Spleen (tissue), 13 donors: ENCODE measurements around the gene NT5C1A. TPM values are rescaled to one million over a fixed set of nuclear protein-coding genes. Genes with fewer than 3 reads are reported as not detected.

ENCODE experiments used
- DNase-seq: peaks from one replicate; pipeline ENCODE4 v3.0.0-alpha.2; 2020
- H3K27ac ChIP-seq, 8 donors: fragments of 200-600 bp; sonication (generic) in 7 of 8; 1 replicate in 4 of 8; 2 replicates in 4 of 8; pipeline versions ENCODE4 v1.5.0 to v1.8.0; 2016 to 2021; ENCODE audit warnings: inconsistent platforms in 4 of 8, mild to moderate bottlenecking in 4 of 8, moderate library complexity in 1 of 8
- H3K27me3 ChIP-seq, 7 donors: fragments of 200-600 bp; sonication (generic) in 6 of 7; replicated peaks in 1 of 7; 1 replicate in 4 of 7; 2 replicates in 3 of 7; pipeline versions ENCODE4 v1.5.0 to v1.8.0; 2016 to 2021; ENCODE audit warnings: inconsistent platforms in 3 of 7, mild to moderate bottlenecking in 1 of 7
- H3K36me3 ChIP-seq, 6 donors: fragments of 200-600 bp; sonication (generic) in 5 of 6; 1 replicate in 4 of 6; 2 replicates in 2 of 6; pipeline versions ENCODE4 v1.5.0 to v1.8.0; 2016 to 2021; ENCODE audit warnings: inconsistent platforms in 2 of 6
- H3K4me1 ChIP-seq, 6 donors: fragments of 200-600 bp; sonication (generic) in 5 of 6; 1 replicate in 3 of 6; 2 replicates in 3 of 6; pipeline versions ENCODE4 v1.5.0 to v1.8.0; 2016 to 2021; ENCODE audit warnings: inconsistent platforms in 3 of 6
- H3K4me3 ChIP-seq, 8 donors: fragments of 200-600 bp; sonication (generic) in 7 of 8; 1 replicate in 4 of 8; 2 replicates in 4 of 8; pipeline versions ENCODE4 v1.5.0 to v1.8.0; 2016 to 2021; ENCODE audit warnings: inconsistent platforms in 4 of 8, mild to moderate bottlenecking in 4 of 8, moderate library complexity in 2 of 8
- H3K9me3 ChIP-seq, 8 donors: fragments of 200-600 bp; sonication (generic) in 7 of 8; 1 replicate in 4 of 8; 2 replicates in 4 of 8; pipeline versions ENCODE4 v1.5.0 to v1.8.0; 2016 to 2021; ENCODE audit warnings: inconsistent platforms in 4 of 8
- CTCF ChIP-seq, 11 experiments: fragments of 200-600 bp in 7 of 11; fragments of 450-650 bp in 4 of 11; sonication (generic) in 4 of 11; IDR thresholded peaks in 8 of 11; conservative IDR thresholded peaks in 3 of 11; 1 replicate in 7 of 11; 2 replicates in 4 of 11; pipeline versions ENCODE4 v1.4.0 to v1.8.0; 2016 to 2021; ENCODE audit warnings: antibody characterized with exemption in 11 of 11, inconsistent platforms in 4 of 11, mild to moderate bottlenecking in 1 of 11
- POLR2A ChIP-seq, 3 donors: fragments of 450-650 bp; IDR thresholded peaks; one replicate each; pipeline ENCODE4 v1.5.1; 2017; ENCODE audit warnings: antibody characterized with exemption in 3 of 3, mild to moderate bottlenecking in 1 of 3
- POLR2AphosphoS5 ChIP-seq, 3 donors: sonication (generic); formaldehyde crosslinking; IDR thresholded peaks; one replicate each; pipeline ENCODE4 v1.5.1; 2017; ENCODE audit warnings: antibody characterized with exemption in 3 of 3
- WGBS, 5 donors: extraction: QIAGEN DNeasy Blood & Tissue Kit in 3 of 5; methylation state at CpG; one replicate each; pipeline versions ENCODE4 v1.1.5 to v1.1.7; 2013 to 2018; 5-methylcytosine and 5-hydroxymethylcytosine counted together
- intact Hi-C: fragments of 100-400 bp; cut with DNase I; formaldehyde crosslinking; loops from one replicate; pipeline ENCODE4 v1.15.0; 2023; ENCODE audit warnings: low total_unique reads
- long read RNA-seq, 2 donors: transcript quantifications; one replicate each; lab custom pipeline, GENCODE V29; 2026
- polyA plus RNA-seq, 3 donors: library from polyadenylated mRNA; stranded (reverse); fragments of 200-250 nt; gene quantifications; one replicate each; pipeline ENCODE4 v1.2.1, GENCODE V29; 2013
- total RNA-seq, 7 donors: library from RNA; depleted of rRNA in 3 of 7; stranded (reverse); fragments of >200 nt in 3 of 7; fragmentation: NEBNext Ultra II Directional in 4 of 7; extraction: Animal tissue kit (Norgen Biotek cat#: 25700) in 4 of 7; gene quantifications; one replicate each; pipeline versions ENCODE4 v1.1.0 to v1.2.1, GENCODE V29; 2016 to 2021
- donor health status: healthy with polysubstance abuse.
- donor health status: DM: no; HTN: no; CAD: no; lungs with moderate emphysema.
- donor health status: DM: no; HTN: no; CAD: no.
- donor health status: Bipolar disorder and iron deficiency.
- donor health status: healthy.
- donor health status: DM: no; HTN: no; CAD: no.
- donor health status: DM: yes; HTN: yes; CAD: no.

NT5C1A gene
- total RNA-seq = under 1 TPM in 1 of 7 donors, not detected in 6; 0.23 TPM
- polyA plus RNA-seq = not detected
- long read RNA-seq, donor 1 = 0 reads
- long read RNA-seq, donor 2 = 0 reads

GRCh38 chr1:39671793-39672550, at the start of gene NT5C1A:
Gene NT5C1A, minus strand, starts transcription at chr1:39672107. Its CDS starts 69 bp downstream, at chr1:39672038.
- peaks cover 8 to 21% (median 16%) of the 10 kb centered on the region in 6 donors for H3K4me1 ChIP-seq
- no peak for DNase-seq
- H3K36me3 ChIP-seq = no peaks in the 10 kb centered on the region
- intact Hi-C loops = no loop called here
- WGBS, 5 donors = 1 to 3% (median 1%) methylated on average over 27 to 55 of the region's 55 CpGs
- no peaks in the 10 kb centered on the region for H3K9me3 ChIP-seq
- H3K27ac ChIP-seq = no peak within 1 kb of the TSS
- peaks cover 0 to 65% (median 26%) of the 10 kb centered on the region in 7 donors for H3K27me3 ChIP-seq
- H3K4me3 ChIP-seq = peak within 1 kb of the TSS; percentile 11 to 63 (median 32)
- TF ChIP-seq POLR2AphosphoS5 (IDR thresholded peaks at IDR 0.05) = no peak

DNA sequence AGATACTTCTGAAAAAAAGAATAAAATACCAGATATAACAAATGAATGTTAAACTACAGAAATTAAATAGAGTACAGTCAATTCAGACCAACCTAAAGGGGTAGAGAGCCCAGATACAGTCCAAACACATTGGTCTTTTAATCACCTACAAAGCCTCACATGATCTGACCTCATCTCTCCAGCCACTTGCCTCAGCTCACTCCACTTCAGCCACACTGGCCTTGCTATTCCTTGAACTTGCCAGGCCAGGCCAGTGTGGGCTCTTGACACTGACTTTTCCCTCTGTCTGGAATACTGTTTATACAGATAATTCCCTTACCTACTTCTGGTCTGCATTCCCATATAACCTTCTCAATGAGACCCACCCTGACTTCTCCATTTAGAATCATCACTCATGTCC, 49.8 kb upstream of the NT5C1A start:
- no peak for TF ChIP-seq CTCF (IDR thresholded peaks at IDR 0.05 in 8 of 11, conservative IDR thresholded peaks at IDR 0.05 in 3 of 11)
- TF ChIP-seq POLR2AphosphoS5 (IDR thresholded peaks at IDR 0.05) = no peak
- no peak for TF ChIP-seq POLR2A (IDR thresholded peaks at IDR 0.05)
- Histone ChIP-seq H3K4me3 (no peak overlapping the region), H3K4me1 (peaks cover 0 to 10% (median 3%) of the 10 kb centered on the region in 6 donors), H3K27me3 (peaks cover 0 to 44% (median 3%) of the 10 kb centered on the region in 7 donors), H3K9me3 (no peaks in the 10 kb centered on the region), H3K27ac (no peak overlapping the region), H3K36me3 (no peaks in the 10 kb centered on the region)
- no peak for DNase-seq
- intact Hi-C loops = no loop called here

DNA sequence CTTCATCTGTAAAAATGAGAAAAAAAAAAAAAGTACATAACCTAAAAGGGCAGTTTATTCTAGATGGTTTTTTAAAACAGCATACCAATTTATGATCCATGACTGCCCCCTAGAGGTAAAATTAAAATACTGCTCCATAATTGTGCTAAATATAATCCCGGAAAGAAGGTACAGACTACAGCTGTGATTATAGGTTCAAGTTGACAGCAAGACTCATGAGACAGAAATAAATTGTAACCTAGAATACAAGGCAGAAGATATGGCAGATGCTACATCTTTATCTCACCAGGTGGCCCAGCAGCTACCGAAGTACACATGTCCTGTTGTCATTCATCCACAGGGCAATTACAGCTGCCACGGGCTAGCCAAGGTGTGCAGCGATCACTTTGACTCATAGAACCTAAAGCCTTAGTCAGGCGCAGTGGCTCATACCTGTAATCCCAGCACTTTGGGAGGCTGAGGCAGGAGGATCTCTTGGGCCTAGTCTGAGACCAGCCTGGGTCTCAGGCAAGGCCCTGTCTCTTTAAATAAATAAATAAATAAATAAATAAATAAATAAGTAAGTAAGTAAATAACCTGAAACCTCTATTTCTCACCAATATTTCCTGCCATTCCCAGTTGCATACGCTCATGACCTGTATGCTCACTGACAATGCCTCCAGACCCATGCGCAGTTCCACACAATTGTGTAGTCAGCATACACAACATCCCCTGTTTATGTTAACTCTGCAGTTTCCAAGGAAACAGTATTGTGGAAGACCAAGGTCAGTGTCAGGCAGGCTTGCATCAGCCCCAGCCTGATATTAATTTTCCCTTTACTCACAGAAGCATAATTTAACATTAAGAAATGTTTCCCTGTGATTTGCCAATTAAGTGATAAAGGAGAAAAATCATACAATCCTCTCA, 48.4 kb upstream of the NT5C1A start:
- Histone ChIP-seq H3K27me3 (peaks cover 0 to 42% (median 0%) of the 10 kb centered on the region in 7 donors), H3K9me3 (no peaks in the 10 kb centered on the region), H3K4me3 (no peak overlapping the region), H3K27ac (peak overlapping the region in 2 of 8 donors; percentile 40 to 51), H3K4me1 (peaks cover 0 to 10% (median 3%) of the 10 kb centered on the region in 6 donors), H3K36me3 (no peaks in the 10 kb centered on the region)
- no peak for DNase-seq
- TF ChIP-seq POLR2A (IDR thresholded peaks at IDR 0.05) = no peak
- TF ChIP-seq POLR2AphosphoS5 (IDR thresholded peaks at IDR 0.05) = peak in 1 of 3 donors; percentile 21
- TF ChIP-seq CTCF (IDR thresholded peaks at IDR 0.05 in 8 of 11, conservative IDR thresholded peaks at IDR 0.05 in 3 of 11) = peak; percentile 34 to 83 (median 70)
- intact Hi-C loops = no loop called here
- WGBS, 5 donors = 35 to 52% (median 42%) methylated on average over 7 of the region's 7 CpGs

DNA sequence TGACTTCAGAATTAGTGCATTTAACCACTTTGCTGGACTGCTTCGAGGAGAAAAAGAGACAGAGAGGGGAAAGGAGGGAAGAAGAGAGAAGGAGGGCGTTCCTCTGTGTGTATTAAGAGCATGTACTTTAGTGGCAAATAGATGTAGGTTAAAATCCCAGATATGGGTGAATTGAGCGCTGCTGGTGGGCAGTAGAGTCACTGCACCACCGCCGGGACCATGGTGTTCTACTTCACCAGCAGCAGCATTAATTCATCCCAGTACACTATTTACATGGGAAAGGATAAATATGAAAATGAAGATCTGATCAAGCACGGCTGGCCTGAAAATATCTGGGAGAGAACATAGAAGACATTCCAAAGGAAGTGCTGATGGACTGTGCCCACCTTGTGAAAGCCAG, 45.9 kb upstream of the NT5C1A start:
- Histone ChIP-seq H3K36me3 (no peaks in the 10 kb centered on the region), H3K27ac (no peak overlapping the region), H3K4me3 (no peak overlapping the region), H3K4me1 (peaks cover 0 to 10% (median 3%) of the 10 kb centered on the region in 6 donors), H3K27me3 (peaks cover 0 to 45% (median 0%) of the 10 kb centered on the region in 7 donors), H3K9me3 (no peaks in the 10 kb centered on the region)
- no peak for DNase-seq
- 42 to 54% (median 52%) methylated on average over 6 of the region's 6 CpGs for WGBS, 5 donors
- TF ChIP-seq POLR2A (IDR thresholded peaks at IDR 0.05) (no peak), POLR2AphosphoS5 (IDR thresholded peaks at IDR 0.05) (no peak), CTCF (IDR thresholded peaks at IDR 0.05 in 8 of 11, conservative IDR thresholded peaks at IDR 0.05 in 3 of 11) (no peak)
- intact Hi-C loops = loop anchor here (5.0 kb wide), 1 partner anchor 111 kb away; no protein-coding TSS in a partner anchor
